Midbrain (tissue), 1 donor: ENCODE measurements around the gene DLG4.

ENCODE experiments used
- DNase-seq: peaks from one replicate; lab custom pipeline; 2025; lab: John Stamatoyannopoulos, UW

DLG4 gene

DNA sequence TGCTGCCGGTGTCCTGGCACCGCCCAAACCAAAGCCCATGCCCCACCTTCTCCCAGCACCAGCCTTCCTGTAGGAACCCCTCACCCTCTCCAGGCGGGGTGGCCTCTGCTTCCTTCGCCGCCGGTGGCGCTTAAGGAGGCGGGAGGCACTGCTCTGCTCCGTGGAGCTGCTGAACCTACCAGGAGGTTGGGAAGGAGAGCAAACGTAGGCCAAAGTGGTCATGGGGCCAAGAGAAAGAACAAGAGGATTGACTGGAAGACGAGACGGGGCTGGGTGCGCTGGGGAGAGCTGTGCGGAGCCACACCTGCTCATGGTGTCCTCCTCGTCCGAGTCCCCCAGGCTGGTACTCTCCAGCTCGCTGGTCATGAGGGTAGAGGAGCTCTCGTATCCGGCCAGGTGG, 9.9 kb upstream of the DLG4 start:
- DNase-seq: no peak

DNA sequence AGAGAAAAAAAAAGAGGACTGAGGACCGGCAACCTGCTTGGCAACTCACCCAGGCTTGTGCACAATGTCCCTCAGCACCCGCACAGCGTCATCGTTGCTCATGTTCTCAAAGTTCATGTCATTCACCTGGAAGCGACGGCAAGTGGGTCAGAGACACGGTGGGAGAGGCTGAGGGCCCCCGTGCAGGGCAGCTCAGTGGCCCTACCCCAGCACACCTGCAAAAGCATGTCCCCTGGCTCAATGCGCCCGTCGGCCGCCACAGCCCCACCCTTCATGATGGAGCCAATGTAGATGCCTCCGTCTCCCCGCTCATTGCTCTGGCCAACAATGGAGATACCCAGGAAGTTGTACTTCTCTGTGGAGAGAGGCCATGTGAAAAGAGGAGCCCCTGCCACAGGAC, 9.3 kb upstream of the DLG4 start:
- DNase-seq: no peak

DNA sequence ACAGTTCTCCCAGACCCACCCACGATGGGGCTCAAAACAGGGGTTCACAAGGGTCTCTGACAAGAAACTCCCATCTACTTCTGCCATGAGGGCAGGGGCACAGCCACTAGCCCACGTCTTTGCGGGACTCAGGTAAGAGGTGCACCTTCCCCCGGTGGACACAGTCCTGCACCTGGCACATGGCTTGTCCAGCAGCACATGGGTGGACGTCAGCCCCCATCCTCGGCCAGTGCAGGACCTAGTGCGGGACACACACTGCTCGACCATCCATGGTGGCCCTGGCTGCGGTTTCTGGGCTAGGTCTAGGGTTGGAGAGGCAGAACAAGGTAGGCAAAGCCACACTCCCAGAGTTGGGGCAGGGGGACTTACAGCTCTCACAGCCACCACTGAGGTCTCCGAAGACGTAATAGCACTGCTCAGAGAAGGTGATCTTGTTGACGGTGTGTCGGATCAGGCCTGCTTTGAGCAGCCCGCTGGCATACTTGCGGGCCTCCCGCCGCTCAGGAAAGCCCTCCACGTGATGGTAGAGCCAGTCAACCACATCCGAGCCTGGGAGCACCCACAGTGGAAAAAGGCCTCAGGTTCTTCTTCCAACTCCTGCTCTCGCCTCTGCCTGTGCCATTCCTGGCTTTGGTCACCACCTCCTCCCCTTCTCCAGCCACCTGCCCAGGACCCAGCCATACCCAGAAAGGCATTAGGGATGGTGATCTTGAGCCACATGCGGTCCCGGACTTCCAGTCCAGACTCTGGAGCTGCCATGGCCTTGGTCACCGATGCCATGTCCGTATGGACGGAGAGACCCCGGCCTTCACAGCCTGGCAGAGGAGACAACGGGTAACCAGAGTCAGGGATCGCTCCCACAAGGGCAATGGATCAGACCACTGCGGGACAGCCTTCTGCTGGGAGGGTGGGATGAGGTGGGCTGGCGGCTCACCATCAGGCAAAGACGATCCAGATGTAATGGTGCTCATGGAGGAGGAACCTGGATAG, 7.4 kb upstream of the DLG4 start:
- no peak for DNase-seq

DNA sequence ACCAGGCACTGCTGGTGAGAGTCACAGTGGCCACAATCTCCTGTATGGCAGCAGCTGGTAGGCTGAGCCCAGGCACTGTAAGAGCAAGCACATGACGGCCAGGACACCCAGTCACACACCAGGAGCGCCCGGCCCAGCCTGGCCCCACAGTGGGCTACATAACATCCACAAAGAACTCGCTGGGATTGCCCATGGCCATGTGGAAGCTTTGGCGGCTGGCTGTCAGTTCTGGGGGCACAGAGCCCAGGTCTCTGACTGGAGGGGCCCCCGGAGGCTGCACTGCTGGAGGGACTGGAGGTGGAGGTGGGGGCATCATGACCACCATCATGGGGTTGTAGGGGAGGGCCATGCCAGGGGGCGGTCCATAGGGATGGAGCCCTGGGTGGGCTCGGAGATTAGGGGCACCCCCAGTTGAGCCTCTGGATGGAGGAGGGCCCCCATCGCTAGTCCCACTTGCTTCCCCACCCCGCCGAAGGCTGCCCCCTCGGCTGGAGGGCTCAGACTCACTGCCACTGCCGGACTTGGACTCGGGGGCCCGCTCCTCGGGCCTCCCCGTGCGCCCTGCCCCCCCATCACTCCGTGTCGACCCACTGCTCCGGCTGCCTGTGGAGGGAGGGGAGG, 6.2 kb upstream of the DLG4 start:
- no peak for DNase-seq

DNA sequence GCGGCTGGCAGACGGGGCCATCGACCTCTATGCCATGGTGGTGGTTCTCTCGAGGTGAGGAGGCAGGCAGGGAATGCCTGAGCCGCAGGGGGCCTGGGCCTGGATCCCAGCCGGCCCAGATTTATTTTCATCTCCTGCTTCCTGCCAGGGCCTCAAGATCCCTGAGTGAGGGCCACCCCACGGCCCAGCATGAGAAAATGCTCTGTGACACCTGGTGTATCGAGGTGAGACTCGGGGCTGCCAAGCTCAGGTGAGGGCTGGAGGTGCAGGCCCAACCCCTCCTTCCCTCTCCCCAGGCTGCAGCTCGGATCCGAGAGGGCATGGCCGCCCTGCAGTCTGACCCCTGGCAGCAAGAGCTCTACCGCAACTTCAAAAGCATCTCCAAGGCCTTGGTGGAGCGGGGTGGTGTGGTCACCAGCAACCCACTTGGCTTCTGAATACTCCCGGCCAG, 5.0 kb upstream of the DLG4 start:
- DNase-seq: no peak

DNA sequence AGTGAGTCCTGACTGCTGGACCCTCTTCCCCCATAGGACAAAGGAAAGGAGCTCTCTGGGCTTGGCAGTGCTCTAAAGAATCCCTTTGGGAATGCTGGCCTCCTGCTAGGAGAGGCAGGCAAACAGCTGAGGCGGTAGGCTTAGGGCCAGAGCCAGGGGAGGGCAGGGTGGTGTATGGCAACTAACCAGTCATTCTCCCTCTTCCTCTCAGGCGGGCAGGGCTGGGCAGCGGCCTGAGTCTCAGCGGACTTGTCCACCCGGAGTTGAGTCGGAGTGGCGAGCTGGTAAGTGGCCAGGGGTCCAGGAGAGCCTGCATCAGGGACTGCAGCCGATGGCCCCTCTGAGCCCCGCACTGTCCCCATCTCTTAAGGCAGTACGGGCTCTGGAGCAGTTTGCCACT, 4.5 kb upstream of the DLG4 start:
- DNase-seq: no peak

- DNase-seq: no peak
Observed at GRCh38 chr17:7223375-7223774, 3.7 kb upstream of the DLG4 start.

GRCh38 chr17:7222972-7223292, 3.3 kb upstream of the DLG4 start:
- no peak for DNase-seq

DNA sequence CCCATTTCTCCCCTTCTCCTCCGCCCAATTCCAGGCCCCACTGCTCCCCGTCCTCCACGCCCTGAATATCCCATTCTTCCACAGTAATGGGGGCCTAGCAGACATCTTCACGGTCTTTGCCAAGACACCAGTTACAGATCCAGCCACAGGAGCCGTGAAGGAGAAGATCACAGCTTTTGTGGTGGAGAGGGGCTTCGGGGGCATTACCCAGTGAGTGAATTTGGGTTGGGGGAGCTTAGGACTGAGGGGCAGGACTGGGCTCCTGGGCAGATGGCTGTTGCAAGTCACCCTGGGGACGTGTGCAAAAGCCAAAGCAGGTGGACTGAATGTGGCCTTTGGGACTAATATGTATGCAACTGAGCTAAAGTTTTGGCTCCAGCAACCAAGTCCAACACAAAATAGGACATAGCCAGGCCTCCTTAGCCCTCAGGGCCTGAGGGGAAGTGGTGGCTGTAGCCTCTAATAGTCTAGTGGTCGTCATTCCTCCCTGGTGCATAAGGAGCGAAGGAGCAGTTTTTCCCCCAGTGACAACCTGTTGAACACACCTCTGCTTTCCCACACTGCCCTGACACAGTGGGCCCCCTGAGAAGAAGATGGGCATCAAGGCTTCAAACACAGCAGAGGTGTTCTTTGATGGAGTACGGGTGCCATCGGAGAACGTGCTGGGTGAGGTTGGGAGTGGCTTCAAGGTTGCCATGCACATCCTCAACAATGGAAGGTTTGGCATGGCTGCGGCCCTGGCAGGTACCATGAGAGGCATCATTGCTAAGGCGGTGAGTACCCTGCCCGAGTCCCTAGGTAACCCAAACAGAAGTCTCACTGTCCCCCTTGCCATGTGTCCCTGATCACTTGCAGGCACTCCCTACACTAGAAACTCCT, 2.7 kb upstream of the DLG4 start:
- no peak for DNase-seq

GRCh38 chr17:7221278-7222092, 1.8 kb upstream of the DLG4 start:
- DNase-seq: no peak

- no peak for DNase-seq
Observed at GRCh38 chr17:7220593-7221277, 1.1 kb upstream of the DLG4 start.

- DNase-seq: no peak
Observed at GRCh38 chr17:7219229-7219811, 316 bp downstream of the DLG4 start.

- no peak for DNase-seq
Observed at GRCh38 chr17:7218758-7219157, 878 bp downstream of the DLG4 start.

DNA sequence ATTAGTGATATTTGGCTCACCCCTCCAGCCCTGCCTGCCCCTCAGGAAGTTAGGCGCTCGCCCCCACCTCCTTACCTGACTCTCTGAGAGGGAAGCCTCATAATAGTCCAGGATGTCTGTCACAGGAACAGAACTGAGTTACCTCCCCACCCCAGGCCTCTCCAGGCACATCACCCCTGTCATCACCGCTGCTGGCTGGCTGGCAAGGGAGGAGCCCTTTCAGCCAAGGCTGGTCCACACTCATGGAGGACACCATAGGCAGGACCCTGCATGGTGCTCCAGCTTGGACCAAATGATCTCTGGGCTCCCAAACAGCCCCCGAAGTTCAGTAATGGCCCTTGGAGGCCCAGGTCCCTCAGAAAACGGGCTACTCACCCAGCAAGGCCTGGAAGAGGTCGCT, 1.5 kb downstream of the DLG4 start:
- no peak for DNase-seq

- no peak for DNase-seq
Observed at GRCh38 chr17:7217113-7217987, 2.3 kb downstream of the DLG4 start.

DNA sequence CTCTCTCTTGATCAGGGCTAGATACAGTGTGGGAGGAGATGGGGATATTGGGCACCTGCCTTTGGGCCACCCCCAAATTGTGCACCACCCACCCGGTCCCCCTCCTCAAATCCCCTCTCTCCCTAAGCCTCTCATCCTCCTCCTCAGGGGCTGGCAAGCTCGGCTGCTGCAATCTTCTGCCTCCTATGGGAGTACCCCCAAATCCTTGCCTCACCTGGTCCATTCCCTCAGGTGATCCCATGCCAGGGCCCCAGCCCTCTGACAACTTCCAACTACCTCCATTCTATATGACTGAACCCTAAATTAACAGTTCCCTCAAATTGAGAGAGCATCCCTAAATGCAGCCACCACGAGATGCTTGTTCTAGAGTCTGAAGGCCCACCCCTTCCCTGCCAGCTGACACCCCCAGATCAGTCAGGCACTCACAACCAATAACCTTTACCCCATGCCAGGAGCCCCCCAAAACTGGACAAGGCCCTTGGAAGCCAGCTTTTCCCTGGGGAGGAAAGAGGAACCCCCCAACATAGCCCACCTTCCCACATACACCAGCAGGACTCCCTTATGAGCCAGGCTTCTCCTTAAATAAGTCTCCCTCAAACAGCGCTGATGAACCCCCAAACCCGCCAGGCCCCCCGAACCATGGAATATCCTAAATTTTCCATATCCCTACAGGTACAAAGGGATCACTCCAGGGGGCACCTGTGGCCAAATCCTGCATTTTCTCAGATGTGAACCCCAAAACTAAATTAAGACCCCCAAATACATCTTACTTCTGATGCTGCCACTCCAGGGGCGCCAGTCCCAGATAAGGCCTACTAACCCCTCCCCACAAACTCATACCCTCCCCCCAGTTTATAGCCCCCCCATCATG, 3.2 kb downstream of the DLG4 start:
- DNase-seq: no peak

DNA sequence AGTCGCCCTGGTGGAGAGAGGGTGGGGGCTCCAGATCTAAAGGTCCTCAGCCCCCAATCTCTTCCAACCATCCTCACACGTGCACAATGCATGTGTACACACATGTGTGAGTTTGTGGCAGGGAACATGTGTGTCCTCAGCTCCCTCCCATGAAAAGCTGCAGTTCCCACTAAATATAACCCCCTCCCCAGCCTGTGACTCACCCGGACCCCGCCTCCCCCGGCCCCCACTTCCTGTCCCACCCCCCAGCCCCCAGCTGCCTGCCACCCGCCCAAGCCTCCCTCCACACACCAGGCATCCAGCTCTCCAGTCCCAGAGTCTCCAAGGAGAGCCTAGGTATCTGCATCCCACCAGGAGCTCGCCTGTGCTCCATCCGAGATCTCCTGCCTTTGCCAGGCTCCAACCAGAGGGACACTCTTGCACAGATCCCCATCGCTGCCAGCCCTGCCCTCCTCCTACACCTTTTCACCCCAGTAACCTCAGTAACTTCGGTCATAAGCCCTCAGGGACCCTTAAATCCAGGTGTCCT, 3.9 kb downstream of the DLG4 start:
- DNase-seq: no peak

- no peak for DNase-seq
Observed at GRCh38 chr17:7215136-7215638, 4.4 kb downstream of the DLG4 start.
